ENCODE results near the gene ORC2. TPM values are rescaled to one million over a fixed set of nuclear protein-coding genes. Genes with fewer than 3 reads are reported as not detected.
"Not testable (repeated sequence)": the region's sequence is repeated elsewhere in the genome, so short reads cannot be mapped to it uniquely, and the experiment has no call there.

Gene ORC2
- total RNA-seq, 3 donors from 2014 or later, result 11.8 to 33.1 (median 23.3) TPM

GRCh38 chr2:200968735-200969134 lies 5.3 kb upstream of the ORC2 start:
- Histone ChIP-seq H3K36me3 (no peaks in the 10 kb centered on the region), H3K4me3 (no peak overlapping the region), H3K27ac (peak overlapping the region in 1 of 2 donors; percentile 77), H3K9me3 (no peaks in the 10 kb centered on the region), H3K27me3 (no peaks in the 10 kb centered on the region), H3K4me1 (no peaks in the 10 kb centered on the region)
- intact Hi-C loops (cut with DNase I; ENCODE audit: low total_unique reads), result no loop called here
- no peak for DNase-seq (ENCODE audit: low spot score in 2 of 2)
- TF ChIP-seq POLR2A (IDR thresholded peaks at IDR 0.05) (no peak), POLR2AphosphoS5 (IDR thresholded peaks at IDR 0.05) (no peak), CTCF (IDR thresholded peaks at IDR 0.05) (peak in 1 of 3 donors; percentile 11)

GRCh38 chr2:200968162-200968561 lies 4.7 kb upstream of the ORC2 start:
- TF ChIP-seq CTCF (IDR thresholded peaks at IDR 0.05) (no peak), POLR2A (IDR thresholded peaks at IDR 0.05) (no peak), POLR2AphosphoS5 (IDR thresholded peaks at IDR 0.05) (no peak)
- Histone ChIP-seq H3K27me3 (no peaks in the 10 kb centered on the region), H3K9me3 (no peaks in the 10 kb centered on the region), H3K4me3 (no peak overlapping the region), H3K36me3 (no peaks in the 10 kb centered on the region), H3K4me1 (no peaks in the 10 kb centered on the region), H3K27ac (peak overlapping the region; percentile 49 to 77)
- intact Hi-C loops (cut with DNase I; ENCODE audit: low total_unique reads), result no loop called here
- no peak for DNase-seq (ENCODE audit: low spot score in 2 of 2)

- no peak overlapping the region for H3K4me3 ChIP-seq
- TF ChIP-seq POLR2A (IDR thresholded peaks at IDR 0.05), result no peak
- TF ChIP-seq CTCF (IDR thresholded peaks at IDR 0.05), result no peak
- TF ChIP-seq POLR2AphosphoS5 (IDR thresholded peaks at IDR 0.05), result no peak
- H3K27ac ChIP-seq, result peak overlapping the region in 1 of 2 donors; percentile 25
- DNase-seq (ENCODE audit: low spot score in 2 of 2), result no peak
- no peaks in the 10 kb centered on the region for H3K4me1 ChIP-seq
- H3K36me3 ChIP-seq, result no peaks in the 10 kb centered on the region
- intact Hi-C loops (cut with DNase I; ENCODE audit: low total_unique reads), result no loop called here
- no peaks in the 10 kb centered on the region for H3K9me3 ChIP-seq
- H3K27me3 ChIP-seq, result no peaks in the 10 kb centered on the region
Observed at GRCh38 chr2:200966770-200967169, 3.3 kb upstream of the ORC2 start.

GRCh38 chr2:200964498-200964897 lies 1.0 kb upstream of the ORC2 start:
- DNase-seq (ENCODE audit: low spot score in 2 of 2), result no peak
- H3K27ac ChIP-seq, result peak overlapping the region in 1 of 2 donors; percentile 91
- no peaks in the 10 kb centered on the region for H3K9me3 ChIP-seq
- no peaks in the 10 kb centered on the region for H3K36me3 ChIP-seq
- H3K4me1 ChIP-seq, result peaks cover 0 to 5% of the 10 kb centered on the region in 2 donors
- H3K4me3 ChIP-seq, result peak overlapping the region; percentile 88 to 91 (median 89)
- H3K27me3 ChIP-seq, result no peaks in the 10 kb centered on the region
- TF ChIP-seq POLR2A (IDR thresholded peaks at IDR 0.05) (no peak), POLR2AphosphoS5 (IDR thresholded peaks at IDR 0.05) (no peak), CTCF (IDR thresholded peaks at IDR 0.05) (no peak)
- intact Hi-C loops (cut with DNase I; ENCODE audit: low total_unique reads), result no loop called here

GRCh38 chr2:200963918-200964252 lies 425 bp upstream of the ORC2 start:
- peak in 1 of 2 donors; percentile 52 for DNase-seq (ENCODE audit: low spot score in 2 of 2)
- H3K9me3 ChIP-seq; H3K27me3 ChIP-seq; H3K4me1 ChIP-seq; intact Hi-C loops (cut with DNase I; ENCODE audit: low total_unique reads); H3K36me3 ChIP-seq: not testable (repeated sequence)
- Histone ChIP-seq H3K4me3 (peak overlapping the region; percentile 88 to 91 (median 89)), H3K27ac (peak overlapping the region; percentile 91 to 94)

- Histone ChIP-seq H3K4me3 (peak overlapping the region; percentile 88 to 91 (median 89)), H3K36me3 (no peaks in the 10 kb centered on the region), H3K4me1 (peaks cover 0 to 5% of the 10 kb centered on the region in 2 donors), H3K27me3 (no peaks in the 10 kb centered on the region), H3K27ac (peak overlapping the region; percentile 91 to 94), H3K9me3 (no peaks in the 10 kb centered on the region)
- TF ChIP-seq POLR2A (IDR thresholded peaks at IDR 0.05) (no peak), CTCF (IDR thresholded peaks at IDR 0.05) (no peak), POLR2AphosphoS5 (IDR thresholded peaks at IDR 0.05) (no peak)
- DNase-seq (ENCODE audit: low spot score in 2 of 2), result no peak
- intact Hi-C loops (cut with DNase I; ENCODE audit: low total_unique reads), result no loop called here
Observed at GRCh38 chr2:200962811-200963123, 693 bp downstream of the ORC2 start.
